ENCODE measurements around the gene LIAS. TPM values are rescaled to one million over a fixed set of nuclear protein-coding genes. Genes with fewer than 3 reads are reported as not detected.

Gene LIAS
- total RNA-seq (2022; extraction: Qiagen RNA extraction) = 9.3 to 11.6 TPM (median 9.7 TPM) in 5 replicates

DNA sequence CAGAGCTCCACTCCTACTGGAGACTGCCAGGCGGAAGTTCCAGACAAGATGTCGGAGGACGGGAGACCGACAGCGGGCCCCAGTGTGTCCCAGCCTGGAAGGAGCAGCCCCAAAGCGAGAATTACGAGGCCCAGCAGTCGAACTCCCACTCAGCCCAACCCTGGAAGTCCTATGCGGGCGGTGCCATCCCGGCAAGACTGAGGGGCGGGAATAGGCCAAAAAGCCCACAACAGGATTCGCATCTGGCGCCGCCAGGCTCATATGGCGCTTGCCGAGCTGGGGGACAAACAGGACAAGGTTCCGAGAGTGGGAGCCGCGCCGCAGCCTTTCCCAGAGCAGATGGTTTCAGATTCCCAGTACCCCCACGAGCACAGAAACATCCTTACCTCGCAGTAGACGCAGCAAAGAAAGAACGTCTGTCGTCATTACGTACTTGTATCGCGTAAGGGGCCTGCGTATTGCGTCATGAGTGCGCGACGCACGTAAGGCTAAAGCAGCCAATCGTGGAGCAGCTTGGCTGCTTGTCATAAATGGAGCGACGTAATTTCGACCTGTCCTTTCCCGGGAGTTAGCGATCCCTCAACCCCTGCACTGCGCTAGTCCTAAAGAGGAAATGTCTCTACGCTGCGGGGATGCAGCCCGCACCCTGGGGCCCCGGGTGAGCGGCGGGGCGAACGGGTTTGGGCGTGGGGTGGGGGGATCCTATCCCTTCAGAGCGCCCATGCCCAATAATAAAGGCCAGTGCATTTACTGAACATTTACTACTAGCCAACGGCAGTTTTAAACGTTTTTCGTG, at the start of gene LIAS, which contains the start of gene RPL9:
Gene LIAS (plus strand): TSS at position 552 of the 796 bp plus-strand sequence. CDS start 62 bp downstream, at position 614.
Gene RPL9 (minus strand): TSS at position 418 of the 796 bp plus-strand sequence. CDS start 483 bp downstream, outside the sequence.

DNA sequence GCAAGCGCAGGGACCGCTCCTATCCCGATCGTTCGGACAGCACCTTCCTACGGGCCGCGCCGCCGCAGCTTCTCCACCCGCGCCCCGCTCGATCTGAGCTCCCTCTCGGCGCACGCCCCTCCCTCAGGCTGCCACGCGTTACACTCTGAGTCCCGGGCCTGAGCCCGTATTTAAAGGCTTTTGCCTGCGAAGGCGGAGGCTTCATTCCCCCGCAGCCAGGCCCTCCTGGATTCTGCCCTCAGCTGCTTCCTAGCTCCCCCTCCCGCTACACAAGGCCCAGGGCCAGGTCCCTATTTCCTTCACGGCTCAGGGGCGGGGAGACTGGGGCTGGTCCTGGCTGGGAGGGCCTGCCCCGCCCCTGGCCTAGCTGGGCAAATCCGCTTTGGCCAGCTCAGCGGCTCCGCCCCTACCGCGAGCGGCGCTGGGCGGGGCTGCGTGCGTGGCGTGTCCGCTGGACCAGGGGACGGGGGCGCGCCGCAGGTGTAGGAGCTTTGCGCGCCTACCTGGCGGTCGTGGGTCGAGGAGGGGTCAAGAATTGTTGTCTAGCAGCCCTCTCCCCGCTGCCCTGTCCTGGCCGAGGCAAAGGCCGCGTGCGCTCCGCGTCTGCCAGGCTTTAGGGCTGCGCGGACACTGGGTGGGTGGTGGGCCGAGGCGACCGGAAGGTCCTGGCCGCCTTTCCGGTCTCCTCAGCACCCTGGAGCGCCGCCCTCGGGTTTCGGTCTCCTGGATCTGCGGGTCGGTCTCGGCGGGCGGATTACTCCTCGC, 68.6 kb downstream of the LIAS start, which contains the start of gene UGDH:
Gene UGDH (minus strand): TSS at position 144 of the 765 bp plus-strand sequence. CDS start 5,927 bp downstream, outside the sequence.

Other genes starting within 250 kb of the LIAS start
- 16.2 to 25.1 TPM (median 17.6 TPM) in 5 replicates for gene RFC1, start 92.7 kb upstream of the LIAS start, total RNA-seq (2022; extraction: Qiagen RNA extraction)
- 0.08 to 0.15 TPM (median 0.14 TPM) in 5 replicates for gene KLB, start 52.1 kb upstream of the LIAS start, total RNA-seq (2022; extraction: Qiagen RNA extraction)
- 815 to 1,736 TPM (median 853 TPM) in 5 replicates for gene RPL9, start 134 bp upstream of the LIAS start, total RNA-seq (2022; extraction: Qiagen RNA extraction)
- gene UGDH, start 68.4 kb downstream of the LIAS start, total RNA-seq (2022; extraction: Qiagen RNA extraction) = 146 to 274 TPM (median 157 TPM) in 5 replicates
- 14.2 to 16.3 TPM (median 15.7 TPM) in 5 replicates for gene SMIM14, start 179.8 kb downstream of the LIAS start, total RNA-seq (2022; extraction: Qiagen RNA extraction)
- 61.8 to 78.5 TPM (median 74.5 TPM) in 5 replicates for gene UBE2K, start 239.1 kb downstream of the LIAS start, total RNA-seq (2022; extraction: Qiagen RNA extraction)